ENCODE data around the gene BANF1. TPM values are rescaled to one million over a fixed set of nuclear protein-coding genes. Genes with fewer than 3 reads are reported as not detected.
A peak's percentile ranks its signal among the peaks of the same experiment; 100 is the strongest.

Gene BANF1
- total RNA-seq, 6 experiments from 2014 or later = 30.2 to 96.9 (median 72.0) TPM

GRCh38 chr11:65977621-65978390, 24.5 kb upstream of the BANF1 start:
- no peaks in the 10 kb centered on the region for H3K27me3 ChIP-seq
- DNase-seq (no peak), ATAC-seq (peak in 1 of 4 donors; percentile 15)
- intact Hi-C loops (cut with DNase I) = no loop called here
- no peaks in the 10 kb centered on the region for H3K4me1 ChIP-seq
- no peaks in the 10 kb centered on the region for H3K9me3 ChIP-seq
- no peak for TF ChIP-seq POLR2A (IDR thresholded peaks at IDR 0.05)
- TF ChIP-seq CTCF (IDR thresholded peaks at IDR 0.05) = no peak
- peaks cover 0 to 33% (median 17%) of the 10 kb centered on the region in 4 donors for H3K36me3 ChIP-seq
- 88% methylated on average over 10 of the region's 29 CpGs for WGBS (ENCODE audit: insufficient coverage, low coverage, low lambda C conversion rate, missing lambda C conversion rate)
- H3K4me3 ChIP-seq = no peak overlapping the region
- no peak overlapping the region for H3K27ac ChIP-seq

- DNase-seq = no peak
- H3K27ac ChIP-seq = no peak overlapping the region
- H3K4me3 ChIP-seq = no peak overlapping the region
- intact Hi-C loops (cut with DNase I) = no loop called here
- WGBS (ENCODE audit: insufficient coverage, low coverage, low lambda C conversion rate, missing lambda C conversion rate) = 87% methylated on average over 9 of the region's 34 CpGs
- TF ChIP-seq CTCF (IDR thresholded peaks at IDR 0.05) = no peak
- no peak for TF ChIP-seq POLR2A (IDR thresholded peaks at IDR 0.05)
- ATAC-seq = no peak
- no peaks in the 10 kb centered on the region for H3K27me3 ChIP-seq
- no peaks in the 10 kb centered on the region for H3K4me1 ChIP-seq
- H3K9me3 ChIP-seq = no peaks in the 10 kb centered on the region
- peaks cover 0 to 33% (median 16%) of the 10 kb centered on the region in 4 donors for H3K36me3 ChIP-seq
Measured at GRCh38 chr11:65978391-65979238, 23.7 kb upstream of the BANF1 start.

GRCh38 chr11:65979261-65979759, 23.0 kb upstream of the BANF1 start:
- intact Hi-C loops (cut with DNase I) = no loop called here
- H3K9me3 ChIP-seq = no peaks in the 10 kb centered on the region
- no peak for TF ChIP-seq POLR2A (IDR thresholded peaks at IDR 0.05)
- no peak for TF ChIP-seq CTCF (IDR thresholded peaks at IDR 0.05)
- 89% methylated on average over 8 of the region's 10 CpGs for WGBS (ENCODE audit: insufficient coverage, low coverage, low lambda C conversion rate, missing lambda C conversion rate)
- no peak overlapping the region for H3K27ac ChIP-seq
- H3K27me3 ChIP-seq = no peaks in the 10 kb centered on the region
- DNase-seq (no peak), ATAC-seq (no peak)
- H3K36me3 ChIP-seq = peaks cover 0 to 33% (median 16%) of the 10 kb centered on the region in 4 donors
- no peak overlapping the region for H3K4me3 ChIP-seq
- H3K4me1 ChIP-seq = no peaks in the 10 kb centered on the region

GRCh38 chr11:65981101-65981740, 21.1 kb upstream of the BANF1 start:
- Histone ChIP-seq H3K4me3 (no peak overlapping the region), H3K36me3 (peaks cover 0 to 33% (median 16%) of the 10 kb centered on the region in 4 donors), H3K27ac (no peak overlapping the region), H3K9me3 (no peaks in the 10 kb centered on the region), H3K4me1 (no peaks in the 10 kb centered on the region), H3K27me3 (no peaks in the 10 kb centered on the region)
- intact Hi-C loops (cut with DNase I) = loop anchor here (10.0 kb wide), 1 partner anchor 96 kb away; the partner anchor contains the start of gene FIBP (in 2 of the 2)
- TF ChIP-seq POLR2A (IDR thresholded peaks at IDR 0.05) (no peak), CTCF (IDR thresholded peaks at IDR 0.05) (no peak)
- ATAC-seq (peak in 1 of 4 donors; percentile 13), DNase-seq (no peak)
- WGBS (ENCODE audit: insufficient coverage, low coverage, low lambda C conversion rate, missing lambda C conversion rate) = no CpG with 5 or more reads among the region's 12 CpGs

All from right lobe of liver (tissue), 6 donors.